ENCODE results near the gene KLF11.

DNA sequence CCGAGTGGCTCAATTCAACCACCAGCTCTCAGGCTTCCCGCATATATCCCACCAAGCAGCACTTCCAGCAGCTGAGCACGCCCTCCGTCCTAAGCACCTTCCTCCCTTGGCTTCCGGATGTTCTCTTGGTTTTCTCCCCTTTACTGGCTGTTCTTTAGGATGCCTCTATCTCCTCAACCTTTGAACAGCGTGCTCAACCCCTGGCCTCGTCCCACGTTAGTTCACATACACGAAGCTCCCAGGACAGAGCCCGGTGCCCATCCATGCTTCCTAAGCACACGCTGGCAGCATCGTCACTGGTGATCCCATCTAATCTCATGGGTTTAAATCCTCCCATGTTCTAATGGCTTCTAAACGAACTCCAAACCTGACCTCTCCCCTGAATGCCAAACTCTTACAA, 33.2 kb downstream of the KLF11 start:
- TF ChIP-seq CTCF (IDR thresholded peaks at IDR 0.05; ENCODE audit: low read depth, low read length, poor library complexity, severe bottlenecking) = no peak
- no peak for TF ChIP-seq EZH2phosphoT487 (IDR thresholded peaks at IDR 0.05; ENCODE audit: borderline replicate concordance, low read length)

All from DOHH2 (cell line).